ENCODE results near the gene ODC1. TPM values are rescaled to one million over a fixed set of nuclear protein-coding genes. Genes with fewer than 3 reads are reported as not detected.

ODC1 gene
- total RNA-seq, 1 donor: 109 TPM

- Histone ChIP-seq H3K9me3 (ENCODE audit: low read depth, low read length) (no peaks in the 10 kb centered on the region), H3K36me3 (ENCODE audit: insufficient read depth, low read length) (peaks cover 34% of the 10 kb centered on the region), H4K20me1 (ENCODE audit: insufficient read depth, low read length) (peaks cover 12% of the 10 kb centered on the region), H3K79me2 (ENCODE audit: insufficient read depth, low read length) (peaks cover 5% of the 10 kb centered on the region), H3K4me3 (ENCODE audit: insufficient read depth, low read length) (no peak overlapping the region), H3K27me3 (ENCODE audit: insufficient read depth, low read length) (no peaks in the 10 kb centered on the region), H3K27ac (ENCODE audit: low read depth, low read length) (no peak overlapping the region), H3K4me2 (ENCODE audit: insufficient read depth, low read length) (no peak overlapping the region), H3K4me1 (ENCODE audit: insufficient read depth, low read length) (no peaks in the 10 kb centered on the region), H2AFZ (ENCODE audit: low read length) (no peak overlapping the region)
- DNase-seq (ENCODE audit: insufficient read length, low spot score, missing footprints): peak; percentile 34
- no peak for TF ChIP-seq CTCF (IDR thresholded peaks at IDR 0.05; ENCODE audit: extremely low read depth, low read depth, low read length)
These were observed 25.9 kb downstream of the ODC1 start for GRCh38 chr2:10422251-10422650.

GRCh38 chr2:10419553-10420257 is 28.4 kb downstream of the ODC1 start:
- H3K36me3 ChIP-seq (ENCODE audit: insufficient read depth, low read length): peaks cover 22% of the 10 kb centered on the region
- no peaks in the 10 kb centered on the region for H3K4me1 ChIP-seq (ENCODE audit: insufficient read depth, low read length)
- H2AFZ ChIP-seq (ENCODE audit: low read length): no peak overlapping the region

GRCh38 chr2:10417551-10418335 is 30.4 kb downstream of the ODC1 start:
- peaks cover 36% of the 10 kb centered on the region for H3K79me2 ChIP-seq (ENCODE audit: insufficient read depth, low read length)
- no peak for TF ChIP-seq CTCF (IDR thresholded peaks at IDR 0.05; ENCODE audit: extremely low read depth, low read depth, low read length)
- no peak for DNase-seq (ENCODE audit: insufficient read length, low spot score, missing footprints)
- no peaks in the 10 kb centered on the region for H3K9me3 ChIP-seq (ENCODE audit: low read depth, low read length)
- H3K4me3 ChIP-seq (ENCODE audit: insufficient read depth, low read length): no peak overlapping the region
- H3K27me3 ChIP-seq (ENCODE audit: insufficient read depth, low read length): no peaks in the 10 kb centered on the region
- peaks cover 37% of the 10 kb centered on the region for H4K20me1 ChIP-seq (ENCODE audit: insufficient read depth, low read length)
- peaks cover 11% of the 10 kb centered on the region for H3K4me1 ChIP-seq (ENCODE audit: insufficient read depth, low read length)
- peaks cover 16% of the 10 kb centered on the region for H3K36me3 ChIP-seq (ENCODE audit: insufficient read depth, low read length)
- no peak overlapping the region for H2AFZ ChIP-seq (ENCODE audit: low read length)
- H3K27ac ChIP-seq (ENCODE audit: low read depth, low read length): no peak overlapping the region
- H3K4me2 ChIP-seq (ENCODE audit: insufficient read depth, low read length): no peak overlapping the region

More at GRCh38 chr2:10419553-10420257, 28.4 kb downstream of the ODC1 start:
- peaks cover 23% of the 10 kb centered on the region for H4K20me1 ChIP-seq (ENCODE audit: insufficient read depth, low read length)
- peaks cover 17% of the 10 kb centered on the region for H3K79me2 ChIP-seq (ENCODE audit: insufficient read depth, low read length)
- DNase-seq (ENCODE audit: insufficient read length, low spot score, missing footprints): peak; percentile 3
- H3K4me3 ChIP-seq (ENCODE audit: insufficient read depth, low read length): no peak overlapping the region
- H3K27ac ChIP-seq (ENCODE audit: low read depth, low read length): no peak overlapping the region
- no peaks in the 10 kb centered on the region for H3K27me3 ChIP-seq (ENCODE audit: insufficient read depth, low read length)
- H3K9me3 ChIP-seq (ENCODE audit: low read depth, low read length): no peaks in the 10 kb centered on the region
- TF ChIP-seq CTCF (IDR thresholded peaks at IDR 0.05; ENCODE audit: extremely low read depth, low read depth, low read length): no peak
- H3K4me2 ChIP-seq (ENCODE audit: insufficient read depth, low read length): no peak overlapping the region

- Histone ChIP-seq H3K9me3 (ENCODE audit: low read depth, low read length) (no peaks in the 10 kb centered on the region), H2AFZ (ENCODE audit: low read length) (no peak overlapping the region), H4K20me1 (ENCODE audit: insufficient read depth, low read length) (peaks cover 38% of the 10 kb centered on the region), H3K4me2 (ENCODE audit: insufficient read depth, low read length) (no peak overlapping the region), H3K4me3 (ENCODE audit: insufficient read depth, low read length) (no peak overlapping the region), H3K27ac (ENCODE audit: low read depth, low read length) (no peak overlapping the region), H3K36me3 (ENCODE audit: insufficient read depth, low read length) (peaks cover 14% of the 10 kb centered on the region), H3K79me2 (ENCODE audit: insufficient read depth, low read length) (peaks cover 47% of the 10 kb centered on the region), H3K27me3 (ENCODE audit: insufficient read depth, low read length) (no peaks in the 10 kb centered on the region), H3K4me1 (ENCODE audit: insufficient read depth, low read length) (peaks cover 11% of the 10 kb centered on the region)
- DNase-seq (ENCODE audit: insufficient read length, low spot score, missing footprints): no peak
- TF ChIP-seq CTCF (IDR thresholded peaks at IDR 0.05; ENCODE audit: extremely low read depth, low read depth, low read length): no peak
These were observed 32.5 kb downstream of the ODC1 start for GRCh38 chr2:10415640-10416039.

Measured in osteoblast (primary cell).